AG04450 (cell line): ENCODE measurements around the gene NACC2. TPM values are rescaled to one million over a fixed set of nuclear protein-coding genes. Genes with fewer than 3 reads are reported as not detected.
"Not testable (repeated sequence)": the region's sequence is repeated elsewhere in the genome, so short reads cannot be mapped to it uniquely, and the experiment has no call there.

Experiments used
- CTCF ChIA-PET: fragments of 300-600, 350-600 bp; formaldehyde crosslinking; extraction: SDS; loops from one replicate; lab custom pipeline; 2022; ENCODE audit warnings: antibody characterized with exemption, inconsistent platforms; lab: Charles Lee
- POLR2A ChIA-PET: fragments of 350-600 bp; formaldehyde crosslinking; extraction: SDS; loops from one replicate; lab custom pipeline; 2021; ENCODE audit warnings: antibody characterized with exemption, inconsistent platforms; lab: Yijun Ruan, JAX
- DNase-seq: peaks from one replicate; pipeline ENCODE4 v3.0.0-alpha.2; 2011; ENCODE audit warnings: low read depth, low spot score
- H3K27ac ChIP-seq: one replicate; pipeline ENCODE4 v1.5.1; 2012; ENCODE audit warnings: low read depth, low read length, control low read depth
- H3K27me3 ChIP-seq: one replicate; pipeline ENCODE4 v1.6.0; 2012; ENCODE audit warnings: low read length; ENCODE audit not compliant: control insufficient read depth, insufficient read depth
- H3K4me3 ChIP-seq: 2 replicates; pipeline ENCODE4 v1.5.1; 2011; ENCODE audit warnings: mild to moderate bottlenecking, low read depth, low read length, control low read depth
- H3K9me3 ChIP-seq: 2 replicates; pipeline ENCODE4 v1.5.1; 2012; ENCODE audit warnings: low read length; ENCODE audit not compliant: control insufficient read depth, insufficient read depth
- polyA plus RNA-seq: library from polyadenylated mRNA; depleted of rRNA; stranded (reverse); fragments of >200 nt; gene quantifications from 2 replicates; pipeline ENCODE4 v1.2.3, GENCODE V29; 2011
- TF ChIP-seq, protein P1 (sequence below): IDR thresholded peaks from 2 replicates; pipeline ENCODE4 v1.5.1; 2011; ENCODE audit warnings: low read depth, low read length, control low read depth, inconsistent platforms

Gene NACC2
- polyA plus RNA-seq, 1 experiment, result 11.7 TPM

DNA sequence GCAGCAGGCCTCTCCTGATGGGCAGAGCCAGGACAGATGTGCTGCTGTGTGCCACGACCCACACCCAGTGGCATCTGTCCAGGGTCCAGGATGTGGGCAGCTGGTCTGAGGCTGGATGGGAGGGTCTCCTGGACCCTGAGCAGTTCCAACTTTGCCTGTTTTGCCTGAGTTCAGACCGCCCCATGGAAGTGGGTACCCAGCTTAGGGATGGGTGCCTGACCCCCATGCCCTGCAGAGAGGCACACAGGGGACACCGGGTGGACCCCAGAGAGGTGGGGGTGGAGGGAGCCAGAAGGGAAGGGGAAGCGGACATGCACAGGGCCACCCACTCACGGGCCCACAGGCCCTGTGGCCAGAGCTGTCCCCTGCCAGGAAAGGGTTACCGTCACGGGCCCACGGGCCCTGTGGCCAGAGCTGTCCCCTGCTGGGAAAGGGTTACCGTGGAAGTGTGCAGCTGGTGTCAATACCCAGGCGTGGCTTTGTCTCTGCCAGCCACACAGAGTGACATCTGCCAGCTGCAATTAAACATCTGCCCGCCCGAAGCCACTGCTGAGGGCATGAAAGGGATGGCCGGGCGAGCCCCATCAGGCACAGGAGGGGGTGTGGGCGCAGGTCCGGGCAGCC lies 50.0 kb downstream of the NACC2 start:
- CTCF ChIA-PET, result interaction anchor here (0.6 kb wide), 1 partner anchor 79 kb away, joined by 5 read pairs; no protein-coding TSS in a partner anchor
- Histone ChIP-seq H3K4me3 (no peak overlapping the region), H3K9me3 (peaks cover 6% of the 10 kb centered on the region; the same call in 1 of the 2 replicates), H3K27me3 (no peaks in the 10 kb centered on the region), H3K27ac (no peak overlapping the region)
- POLR2A ChIA-PET, result no interaction called here
- DNase-seq, result no peak
- TF ChIP-seq, protein P1, sequence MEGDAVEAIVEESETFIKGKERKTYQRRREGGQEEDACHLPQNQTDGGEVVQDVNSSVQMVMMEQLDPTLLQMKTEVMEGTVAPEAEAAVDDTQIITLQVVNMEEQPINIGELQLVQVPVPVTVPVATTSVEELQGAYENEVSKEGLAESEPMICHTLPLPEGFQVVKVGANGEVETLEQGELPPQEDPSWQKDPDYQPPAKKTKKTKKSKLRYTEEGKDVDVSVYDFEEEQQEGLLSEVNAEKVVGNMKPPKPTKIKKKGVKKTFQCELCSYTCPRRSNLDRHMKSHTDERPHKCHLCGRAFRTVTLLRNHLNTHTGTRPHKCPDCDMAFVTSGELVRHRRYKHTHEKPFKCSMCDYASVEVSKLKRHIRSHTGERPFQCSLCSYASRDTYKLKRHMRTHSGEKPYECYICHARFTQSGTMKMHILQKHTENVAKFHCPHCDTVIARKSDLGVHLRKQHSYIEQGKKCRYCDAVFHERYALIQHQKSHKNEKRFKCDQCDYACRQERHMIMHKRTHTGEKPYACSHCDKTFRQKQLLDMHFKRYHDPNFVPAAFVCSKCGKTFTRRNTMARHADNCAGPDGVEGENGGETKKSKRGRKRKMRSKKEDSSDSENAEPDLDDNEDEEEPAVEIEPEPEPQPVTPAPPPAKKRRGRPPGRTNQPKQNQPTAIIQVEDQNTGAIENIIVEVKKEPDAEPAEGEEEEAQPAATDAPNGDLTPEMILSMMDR, result no peak

DNA sequence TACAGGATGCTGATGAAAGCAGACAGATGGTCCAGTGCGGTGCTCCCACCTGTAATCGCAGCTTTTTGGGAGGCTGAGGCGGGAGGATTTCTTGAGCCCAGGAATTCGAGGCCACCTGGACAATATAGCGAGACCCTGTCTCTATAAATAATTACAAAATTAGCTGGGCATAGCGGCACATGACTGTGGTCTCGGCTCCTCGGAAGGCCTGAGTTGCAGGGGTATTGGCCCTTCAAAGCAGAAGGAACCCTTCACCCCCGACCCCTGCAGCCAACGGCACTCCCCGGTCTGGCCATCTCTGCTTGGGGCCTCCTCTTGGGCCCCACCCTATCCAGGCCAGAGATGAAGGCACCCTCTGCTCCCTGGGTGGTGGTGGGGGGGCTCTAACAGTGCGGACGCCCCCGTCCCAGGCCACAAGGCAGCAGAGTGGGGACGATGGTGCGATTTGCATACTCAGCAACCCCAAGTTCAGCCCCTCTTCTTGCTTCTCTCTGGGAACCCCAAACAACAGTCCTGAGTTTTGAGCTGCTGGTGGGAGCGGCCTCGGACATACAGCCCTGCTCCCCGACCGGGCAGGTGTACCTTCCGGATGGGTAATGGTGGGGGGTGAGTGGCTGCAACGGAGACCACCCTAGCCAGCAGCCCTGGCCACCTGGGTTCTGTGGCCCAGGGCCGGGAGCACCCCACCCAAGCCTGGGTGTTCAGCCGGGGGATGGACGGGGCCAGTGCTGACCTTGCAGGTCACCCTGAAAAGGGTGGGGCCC lies 50.7 kb downstream of the NACC2 start:
- CTCF ChIA-PET, result no interaction called here
- no peaks in the 10 kb centered on the region for H3K27me3 ChIP-seq
- peaks cover 8% of the 10 kb centered on the region for H3K9me3 ChIP-seq
- H3K27ac ChIP-seq, result no peak overlapping the region
- DNase-seq, result no peak
- TF ChIP-seq, protein P1, result no peak
- POLR2A ChIA-PET, result no interaction called here
- H3K4me3 ChIP-seq, result no peak overlapping the region

DNA sequence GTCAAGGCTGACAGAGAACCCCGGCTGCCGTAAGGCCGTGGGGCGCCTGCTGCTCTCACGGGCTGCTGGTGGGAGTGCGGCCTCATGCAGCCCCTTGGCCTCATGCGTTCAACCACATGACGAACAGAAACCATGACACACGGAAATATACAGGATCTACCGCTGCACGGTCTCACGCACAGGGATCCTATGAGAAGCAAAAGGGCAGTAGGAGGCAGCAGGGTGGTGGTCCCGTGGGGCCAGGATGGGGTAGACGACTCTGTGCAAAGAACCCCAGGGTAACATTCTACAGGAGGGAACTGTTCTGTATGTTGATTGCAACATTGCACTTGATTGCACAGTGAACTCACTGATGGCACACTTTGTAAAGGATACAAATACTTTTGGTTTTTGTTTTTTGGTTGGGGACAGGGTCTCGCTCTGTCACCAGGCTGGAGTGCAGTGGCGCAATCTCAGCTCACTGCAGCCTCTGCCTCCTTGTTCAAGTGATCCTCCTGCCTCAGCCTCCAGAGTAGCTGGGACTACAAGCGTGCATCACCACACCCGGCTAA lies 51.6 kb downstream of the NACC2 start:
- H3K27ac ChIP-seq, result no peak overlapping the region
- no peak overlapping the region for H3K4me3 ChIP-seq
- DNase-seq, result no peak
- ChIA-PET CTCF (no interaction called here), POLR2A (no interaction called here)
- H3K9me3 ChIP-seq, result peaks cover 8% of the 10 kb centered on the region
- TF ChIP-seq, protein P1, result no peak
- no peaks in the 10 kb centered on the region for H3K27me3 ChIP-seq

DNA sequence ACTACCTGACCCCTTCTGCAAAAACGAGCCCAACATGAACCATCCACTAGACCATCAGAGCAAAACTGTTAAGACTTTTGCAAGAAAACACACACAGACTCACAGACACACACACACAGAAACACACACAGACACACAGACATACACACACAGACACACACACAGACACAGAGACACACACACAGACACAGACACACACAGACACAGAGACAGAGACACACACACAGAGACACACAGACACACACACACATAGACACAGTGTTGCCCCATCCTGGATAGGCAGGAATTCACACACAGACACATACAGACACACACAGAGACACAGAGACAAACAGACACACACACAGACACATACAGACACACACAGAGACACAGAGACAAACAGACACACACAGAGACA lies 52.5 kb downstream of the NACC2 start:
- CTCF ChIA-PET, result no interaction called here
- DNase-seq, result no peak
- H3K4me3 ChIP-seq, result no peak overlapping the region
- no peak overlapping the region for H3K27ac ChIP-seq
- no peaks in the 10 kb centered on the region for H3K27me3 ChIP-seq
- POLR2A ChIA-PET, result no interaction called here
- peaks cover 12% of the 10 kb centered on the region for H3K9me3 ChIP-seq
- TF ChIP-seq, protein P1, result no peak

DNA sequence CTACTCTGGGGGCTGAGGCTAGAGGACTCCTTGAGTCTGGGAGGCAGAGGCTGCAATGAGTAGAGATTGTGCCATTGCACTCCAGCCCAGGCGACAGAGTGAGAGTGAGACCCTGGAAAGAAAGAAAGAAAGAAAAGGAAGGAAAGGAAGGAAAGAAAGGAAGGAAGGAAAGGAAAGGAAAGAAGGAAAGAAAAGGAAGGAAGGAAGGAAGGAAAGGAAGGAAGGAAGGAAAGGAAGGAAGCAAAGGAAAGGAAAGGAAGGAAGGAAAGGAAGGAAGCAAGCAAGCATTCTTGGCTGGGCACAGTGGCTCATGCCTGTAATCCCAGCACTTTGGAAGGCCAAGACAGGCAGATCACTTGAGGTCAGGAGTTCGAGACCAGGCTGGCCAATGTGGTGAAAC lies 54.2 kb downstream of the NACC2 start:
- peaks cover 13% of the 10 kb centered on the region for H3K9me3 ChIP-seq
- POLR2A ChIA-PET, H3K27me3 ChIP-seq, DNase-seq, H3K27ac ChIP-seq, H3K4me3 ChIP-seq: not testable (repeated sequence)
- CTCF ChIA-PET, result interaction anchor here (1.1 kb wide), 1 partner anchor 9 kb away, joined by 6 read pairs; no protein-coding TSS in a partner anchor
